Uterus (tissue), 2 donors: Measurements from ENCODE around the gene RFPL3.

Source experiments
- POLR2A ChIP-seq, 2 donors: fragments of 450-650 bp; IDR thresholded peaks; one replicate each; pipeline ENCODE4 v1.6.1; 2016; ENCODE audit warnings: antibody characterized with exemption in 2 of 2, mild to moderate bottlenecking in 1 of 2, moderate library complexity in 1 of 2
- TF ChIP-seq, protein P1 (sequence below), 4 experiments: fragments of 200-600 bp in 2 of 4; fragments of 450-650 bp in 2 of 4; sonication (generic) in 2 of 4; IDR thresholded peaks; one replicate each; pipeline ENCODE4 v1.5.1; 2016 to 2019; ENCODE audit warnings: antibody characterized with exemption in 4 of 4, mild to moderate bottlenecking in 2 of 4, moderate library complexity in 1 of 4

DNA sequence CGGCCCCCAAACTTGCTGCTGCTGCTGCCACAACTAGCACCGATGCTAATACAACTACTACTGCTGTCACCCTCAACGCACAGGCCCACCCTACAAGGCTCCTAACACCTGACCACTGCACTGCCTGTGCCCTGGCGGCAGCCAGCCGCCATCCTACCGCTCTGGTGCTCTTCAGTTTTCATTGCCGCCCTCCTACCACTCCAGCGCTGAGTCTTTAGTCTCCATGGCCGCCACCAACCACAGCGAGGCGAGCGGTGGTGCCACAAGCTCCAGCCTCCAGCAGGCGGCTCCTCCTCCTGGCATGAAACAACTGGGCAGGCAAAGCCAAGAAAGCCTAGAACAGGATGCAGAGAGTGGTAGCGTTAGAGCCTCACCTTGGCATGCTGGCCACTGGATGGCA lies 5.0 kb upstream of the RFPL3 start:
- TF ChIP-seq, protein P1, sequence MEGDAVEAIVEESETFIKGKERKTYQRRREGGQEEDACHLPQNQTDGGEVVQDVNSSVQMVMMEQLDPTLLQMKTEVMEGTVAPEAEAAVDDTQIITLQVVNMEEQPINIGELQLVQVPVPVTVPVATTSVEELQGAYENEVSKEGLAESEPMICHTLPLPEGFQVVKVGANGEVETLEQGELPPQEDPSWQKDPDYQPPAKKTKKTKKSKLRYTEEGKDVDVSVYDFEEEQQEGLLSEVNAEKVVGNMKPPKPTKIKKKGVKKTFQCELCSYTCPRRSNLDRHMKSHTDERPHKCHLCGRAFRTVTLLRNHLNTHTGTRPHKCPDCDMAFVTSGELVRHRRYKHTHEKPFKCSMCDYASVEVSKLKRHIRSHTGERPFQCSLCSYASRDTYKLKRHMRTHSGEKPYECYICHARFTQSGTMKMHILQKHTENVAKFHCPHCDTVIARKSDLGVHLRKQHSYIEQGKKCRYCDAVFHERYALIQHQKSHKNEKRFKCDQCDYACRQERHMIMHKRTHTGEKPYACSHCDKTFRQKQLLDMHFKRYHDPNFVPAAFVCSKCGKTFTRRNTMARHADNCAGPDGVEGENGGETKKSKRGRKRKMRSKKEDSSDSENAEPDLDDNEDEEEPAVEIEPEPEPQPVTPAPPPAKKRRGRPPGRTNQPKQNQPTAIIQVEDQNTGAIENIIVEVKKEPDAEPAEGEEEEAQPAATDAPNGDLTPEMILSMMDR (IDR thresholded peaks at IDR 0.05): no peak
- no peak for TF ChIP-seq POLR2A (IDR thresholded peaks at IDR 0.05)
